Liver (tissue), 3 donors: ENCODE data around the gene OR1F1.

Source experiments
- FOXA1 ChIP-seq: IDR thresholded peaks from 2 replicates; pipeline ENCODE4 v1.6.1; 2016; ENCODE audit warnings: antibody characterized with exemption
- FOXA2 ChIP-seq: IDR thresholded peaks from 2 replicates; pipeline ENCODE4 v1.6.1; 2016; ENCODE audit warnings: antibody characterized with exemption
- GABPA ChIP-seq, 2 donors: IDR thresholded peaks in 1 of 2; conservative IDR thresholded peaks in 1 of 2; 2 replicates each; pipeline ENCODE4 v1.6.1; 2016; ENCODE audit warnings: antibody characterized with exemption in 2 of 2, mild to moderate bottlenecking in 1 of 2, moderate library complexity in 1 of 2
- HNF4A ChIP-seq, 2 donors: conservative IDR thresholded peaks; 2 replicates each; pipeline ENCODE4 v1.6.1; 2016; ENCODE audit warnings: antibody characterized with exemption in 2 of 2, mild to moderate bottlenecking in 2 of 2
- JUND ChIP-seq, 2 donors: IDR thresholded peaks; 2 replicates each; pipeline ENCODE4 v1.6.1; 2016; ENCODE audit warnings: antibody characterized with exemption in 2 of 2
- RAD21 ChIP-seq, 2 donors: IDR thresholded peaks; 2 replicates each; pipeline ENCODE4 v1.6.1; 2016; ENCODE audit warnings: antibody characterized with exemption in 2 of 2, mild to moderate bottlenecking in 2 of 2
- SP1 ChIP-seq: IDR thresholded peaks from 2 replicates; pipeline ENCODE4 v1.6.1; 2018; ENCODE audit warnings: antibody characterized with exemption, mild to moderate bottlenecking
- TAF1 ChIP-seq: conservative IDR thresholded peaks from 2 replicates; pipeline ENCODE4 v1.6.1; 2016; ENCODE audit warnings: antibody characterized with exemption, mild to moderate bottlenecking
- YY1 ChIP-seq: IDR thresholded peaks from 2 replicates; pipeline ENCODE4 v1.6.1; 2016; ENCODE audit warnings: antibody characterized with exemption, mild to moderate bottlenecking
- TF ChIP-seq, protein P1 (sequence below): fragments of 150-350 bp; IDR thresholded peaks from 2 replicates; pipeline ENCODE4 v1.5.1; 2017; ENCODE audit warnings: improper control_type of control experiment, low read depth, low read length; ENCODE audit not compliant: missing input control
- TF ChIP-seq, protein P2 (sequence below): IDR thresholded peaks from 2 replicates; pipeline ENCODE4 v1.6.1; 2016; ENCODE audit warnings: antibody characterized with exemption
- TF ChIP-seq, protein P3 (sequence below): IDR thresholded peaks from 2 replicates; pipeline ENCODE4 v1.6.1; 2016; ENCODE audit warnings: antibody characterized with exemption, mild to moderate bottlenecking
- TF ChIP-seq, protein P4 (sequence below): IDR thresholded peaks from 2 replicates; pipeline ENCODE4 v1.6.1; 2016; ENCODE audit warnings: antibody characterized with exemption
- donor health status: healthy.
- donor health status: healthy.

DNA sequence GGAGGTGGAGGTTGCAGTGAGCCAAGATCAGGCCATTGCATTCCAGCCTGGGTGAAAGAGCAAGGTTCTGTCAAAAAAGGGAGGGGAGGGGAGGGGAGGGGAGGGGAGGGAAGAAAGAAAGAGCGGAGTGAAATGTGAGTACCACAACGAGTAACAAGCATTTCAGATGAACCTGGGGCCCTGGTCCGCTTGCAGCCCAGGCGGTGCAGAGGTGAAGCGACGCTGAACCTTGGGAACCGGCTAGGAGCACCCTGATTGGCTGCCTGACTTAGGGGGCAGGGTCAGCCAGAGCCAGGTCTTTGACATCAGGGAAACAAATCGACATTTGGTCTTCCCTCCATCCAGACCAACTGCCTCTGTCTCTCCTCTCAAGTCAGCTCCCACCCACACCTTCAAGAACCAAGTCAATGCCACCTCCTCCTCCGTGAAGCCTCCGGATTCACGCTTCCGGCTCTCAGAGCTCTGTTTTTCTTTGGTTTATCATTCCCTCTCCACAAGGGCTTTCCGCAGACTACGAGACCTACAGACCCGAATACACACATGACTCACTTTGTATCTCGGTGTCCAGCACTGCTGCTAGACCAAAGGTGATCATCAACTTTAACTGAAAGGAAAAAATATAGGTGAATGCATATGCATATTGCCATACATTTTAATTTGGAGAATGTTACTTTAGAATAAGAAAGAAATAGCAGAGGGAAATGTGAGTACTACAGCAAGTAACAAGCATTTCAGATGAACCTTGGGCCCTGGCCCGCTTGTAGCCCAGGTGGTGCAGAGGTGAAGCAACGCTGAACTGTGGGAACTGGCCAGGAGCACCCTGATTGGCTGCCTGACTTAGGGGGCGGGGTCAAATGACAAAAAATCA is 19.3 kb downstream of the OR1F1 start:
- TF ChIP-seq, protein P1, sequence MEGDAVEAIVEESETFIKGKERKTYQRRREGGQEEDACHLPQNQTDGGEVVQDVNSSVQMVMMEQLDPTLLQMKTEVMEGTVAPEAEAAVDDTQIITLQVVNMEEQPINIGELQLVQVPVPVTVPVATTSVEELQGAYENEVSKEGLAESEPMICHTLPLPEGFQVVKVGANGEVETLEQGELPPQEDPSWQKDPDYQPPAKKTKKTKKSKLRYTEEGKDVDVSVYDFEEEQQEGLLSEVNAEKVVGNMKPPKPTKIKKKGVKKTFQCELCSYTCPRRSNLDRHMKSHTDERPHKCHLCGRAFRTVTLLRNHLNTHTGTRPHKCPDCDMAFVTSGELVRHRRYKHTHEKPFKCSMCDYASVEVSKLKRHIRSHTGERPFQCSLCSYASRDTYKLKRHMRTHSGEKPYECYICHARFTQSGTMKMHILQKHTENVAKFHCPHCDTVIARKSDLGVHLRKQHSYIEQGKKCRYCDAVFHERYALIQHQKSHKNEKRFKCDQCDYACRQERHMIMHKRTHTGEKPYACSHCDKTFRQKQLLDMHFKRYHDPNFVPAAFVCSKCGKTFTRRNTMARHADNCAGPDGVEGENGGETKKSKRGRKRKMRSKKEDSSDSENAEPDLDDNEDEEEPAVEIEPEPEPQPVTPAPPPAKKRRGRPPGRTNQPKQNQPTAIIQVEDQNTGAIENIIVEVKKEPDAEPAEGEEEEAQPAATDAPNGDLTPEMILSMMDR: no peak
- TF ChIP-seq, protein P2, sequence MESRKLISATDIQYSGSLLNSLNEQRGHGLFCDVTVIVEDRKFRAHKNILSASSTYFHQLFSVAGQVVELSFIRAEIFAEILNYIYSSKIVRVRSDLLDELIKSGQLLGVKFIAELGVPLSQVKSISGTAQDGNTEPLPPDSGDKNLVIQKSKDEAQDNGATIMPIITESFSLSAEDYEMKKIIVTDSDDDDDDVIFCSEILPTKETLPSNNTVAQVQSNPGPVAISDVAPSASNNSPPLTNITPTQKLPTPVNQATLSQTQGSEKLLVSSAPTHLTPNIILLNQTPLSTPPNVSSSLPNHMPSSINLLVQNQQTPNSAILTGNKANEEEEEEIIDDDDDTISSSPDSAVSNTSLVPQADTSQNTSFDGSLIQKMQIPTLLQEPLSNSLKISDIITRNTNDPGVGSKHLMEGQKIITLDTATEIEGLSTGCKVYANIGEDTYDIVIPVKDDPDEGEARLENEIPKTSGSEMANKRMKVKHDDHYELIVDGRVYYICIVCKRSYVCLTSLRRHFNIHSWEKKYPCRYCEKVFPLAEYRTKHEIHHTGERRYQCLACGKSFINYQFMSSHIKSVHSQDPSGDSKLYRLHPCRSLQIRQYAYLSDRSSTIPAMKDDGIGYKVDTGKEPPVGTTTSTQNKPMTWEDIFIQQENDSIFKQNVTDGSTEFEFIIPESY: no peak
- TF ChIP-seq GABPA (IDR thresholded peaks at IDR 0.05 in 1 of 2, conservative IDR thresholded peaks at IDR 0.05 in 1 of 2): no peak
- no peak for TF ChIP-seq JUND (IDR thresholded peaks at IDR 0.05)
- no peak for TF ChIP-seq YY1
- no peak for TF ChIP-seq SP1
- TF ChIP-seq, protein P3, sequence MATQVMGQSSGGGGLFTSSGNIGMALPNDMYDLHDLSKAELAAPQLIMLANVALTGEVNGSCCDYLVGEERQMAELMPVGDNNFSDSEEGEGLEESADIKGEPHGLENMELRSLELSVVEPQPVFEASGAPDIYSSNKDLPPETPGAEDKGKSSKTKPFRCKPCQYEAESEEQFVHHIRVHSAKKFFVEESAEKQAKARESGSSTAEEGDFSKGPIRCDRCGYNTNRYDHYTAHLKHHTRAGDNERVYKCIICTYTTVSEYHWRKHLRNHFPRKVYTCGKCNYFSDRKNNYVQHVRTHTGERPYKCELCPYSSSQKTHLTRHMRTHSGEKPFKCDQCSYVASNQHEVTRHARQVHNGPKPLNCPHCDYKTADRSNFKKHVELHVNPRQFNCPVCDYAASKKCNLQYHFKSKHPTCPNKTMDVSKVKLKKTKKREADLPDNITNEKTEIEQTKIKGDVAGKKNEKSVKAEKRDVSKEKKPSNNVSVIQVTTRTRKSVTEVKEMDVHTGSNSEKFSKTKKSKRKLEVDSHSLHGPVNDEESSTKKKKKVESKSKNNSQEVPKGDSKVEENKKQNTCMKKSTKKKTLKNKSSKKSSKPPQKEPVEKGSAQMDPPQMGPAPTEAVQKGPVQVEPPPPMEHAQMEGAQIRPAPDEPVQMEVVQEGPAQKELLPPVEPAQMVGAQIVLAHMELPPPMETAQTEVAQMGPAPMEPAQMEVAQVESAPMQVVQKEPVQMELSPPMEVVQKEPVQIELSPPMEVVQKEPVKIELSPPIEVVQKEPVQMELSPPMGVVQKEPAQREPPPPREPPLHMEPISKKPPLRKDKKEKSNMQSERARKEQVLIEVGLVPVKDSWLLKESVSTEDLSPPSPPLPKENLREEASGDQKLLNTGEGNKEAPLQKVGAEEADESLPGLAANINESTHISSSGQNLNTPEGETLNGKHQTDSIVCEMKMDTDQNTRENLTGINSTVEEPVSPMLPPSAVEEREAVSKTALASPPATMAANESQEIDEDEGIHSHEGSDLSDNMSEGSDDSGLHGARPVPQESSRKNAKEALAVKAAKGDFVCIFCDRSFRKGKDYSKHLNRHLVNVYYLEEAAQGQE: no peak
- TF ChIP-seq TAF1: no peak
- no peak for TF ChIP-seq FOXA2
- TF ChIP-seq FOXA1: no peak
- no peak for TF ChIP-seq HNF4A (conservative IDR thresholded peaks at IDR 0.05)
- no peak for TF ChIP-seq RAD21 (IDR thresholded peaks at IDR 0.05)
- TF ChIP-seq, protein P4, sequence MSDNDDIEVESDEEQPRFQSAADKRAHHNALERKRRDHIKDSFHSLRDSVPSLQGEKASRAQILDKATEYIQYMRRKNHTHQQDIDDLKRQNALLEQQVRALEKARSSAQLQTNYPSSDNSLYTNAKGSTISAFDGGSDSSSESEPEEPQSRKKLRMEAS: no peak
